Fibroblast of pulmonary artery (primary cell): ENCODE measurements around the gene TRAM2.
"Not testable (repeated sequence)": the region's sequence is repeated elsewhere in the genome, so short reads cannot be mapped to it uniquely, and the experiment has no call there.

Experiments
- DNase-seq: peaks from one replicate; pipeline ENCODE4 v3.0.0-alpha.2; 2010; ENCODE audit warnings: low read depth
- H3K4me3 ChIP-seq: replicated peaks from 2 replicates; pipeline ENCODE4 v1.5.1; 2011; ENCODE audit warnings: low read depth, mild to moderate bottlenecking, control low read depth, low read length, moderate library complexity
- TF ChIP-seq, protein P1 (sequence below): IDR thresholded peaks from 2 replicates; pipeline ENCODE4 v1.5.1; 2011; ENCODE audit warnings: mild to moderate bottlenecking, control low read depth, low read length, inconsistent platforms; ENCODE audit errors: missing control alignments

Gene TRAM2

DNA sequence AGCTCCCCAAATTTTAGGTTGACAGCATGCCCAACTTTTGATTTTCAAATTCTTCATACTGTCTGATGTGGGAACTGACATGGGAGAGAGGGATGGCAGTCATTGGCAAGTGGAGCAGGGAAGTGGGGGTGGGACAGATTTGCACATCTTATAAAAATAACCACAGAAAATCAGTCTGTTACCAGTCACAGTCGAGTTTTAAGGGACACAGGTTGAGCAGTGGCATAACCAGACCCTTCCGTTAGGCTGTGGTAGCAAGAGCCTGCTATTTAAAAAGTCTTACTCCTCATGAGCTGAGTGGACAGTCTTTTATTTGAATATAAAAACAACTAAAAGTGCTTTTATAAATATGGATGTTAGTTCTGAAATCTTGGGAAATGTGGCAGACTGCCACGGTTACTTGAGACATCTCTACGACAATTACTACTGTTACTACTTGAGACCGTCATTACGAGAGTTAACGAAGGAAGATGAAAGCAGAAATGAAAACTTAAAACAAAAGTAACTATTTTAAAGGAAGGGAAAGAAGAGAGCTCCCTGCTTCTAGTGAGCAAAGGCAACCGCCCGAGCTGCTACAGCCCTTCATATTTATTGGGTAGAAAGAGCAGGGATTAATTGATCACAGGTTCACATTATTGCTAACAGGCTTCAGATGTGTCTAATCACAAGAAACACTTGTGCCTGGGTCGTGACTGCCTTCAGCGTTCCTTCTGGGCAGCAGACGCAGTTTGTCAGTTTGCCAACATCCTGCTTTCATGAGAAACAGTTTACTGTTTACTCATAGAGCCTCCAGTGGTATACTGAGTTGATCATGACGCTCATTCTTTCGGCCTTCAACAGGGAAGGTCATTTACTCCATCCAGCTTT, 85.4 kb downstream of the TRAM2 start:
- peak; percentile 50 for DNase-seq

DNA sequence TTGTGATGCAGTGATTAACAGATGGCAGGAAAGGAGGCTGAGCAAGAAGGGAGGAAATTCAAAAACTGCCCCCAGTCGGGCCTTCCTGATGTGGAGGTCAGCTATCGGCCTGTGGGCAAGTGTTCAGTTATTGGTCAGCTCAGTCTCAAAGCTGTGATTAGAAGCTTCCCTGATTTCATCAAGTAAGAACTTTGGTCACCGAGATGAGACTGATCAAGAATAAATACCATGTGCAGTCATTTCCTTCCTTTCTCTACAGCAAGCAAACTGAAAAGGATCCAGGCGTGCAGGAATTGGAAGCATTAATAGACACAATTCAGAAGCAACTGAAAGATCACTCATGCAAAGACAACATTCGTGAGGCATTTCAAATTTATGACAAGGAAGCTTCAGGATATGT, 87.0 kb downstream of the TRAM2 start:
- no peak for DNase-seq
- H3K4me3 ChIP-seq = no peak overlapping the region
- TF ChIP-seq, protein P1, sequence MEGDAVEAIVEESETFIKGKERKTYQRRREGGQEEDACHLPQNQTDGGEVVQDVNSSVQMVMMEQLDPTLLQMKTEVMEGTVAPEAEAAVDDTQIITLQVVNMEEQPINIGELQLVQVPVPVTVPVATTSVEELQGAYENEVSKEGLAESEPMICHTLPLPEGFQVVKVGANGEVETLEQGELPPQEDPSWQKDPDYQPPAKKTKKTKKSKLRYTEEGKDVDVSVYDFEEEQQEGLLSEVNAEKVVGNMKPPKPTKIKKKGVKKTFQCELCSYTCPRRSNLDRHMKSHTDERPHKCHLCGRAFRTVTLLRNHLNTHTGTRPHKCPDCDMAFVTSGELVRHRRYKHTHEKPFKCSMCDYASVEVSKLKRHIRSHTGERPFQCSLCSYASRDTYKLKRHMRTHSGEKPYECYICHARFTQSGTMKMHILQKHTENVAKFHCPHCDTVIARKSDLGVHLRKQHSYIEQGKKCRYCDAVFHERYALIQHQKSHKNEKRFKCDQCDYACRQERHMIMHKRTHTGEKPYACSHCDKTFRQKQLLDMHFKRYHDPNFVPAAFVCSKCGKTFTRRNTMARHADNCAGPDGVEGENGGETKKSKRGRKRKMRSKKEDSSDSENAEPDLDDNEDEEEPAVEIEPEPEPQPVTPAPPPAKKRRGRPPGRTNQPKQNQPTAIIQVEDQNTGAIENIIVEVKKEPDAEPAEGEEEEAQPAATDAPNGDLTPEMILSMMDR = no peak

More for the DNA sequence above, 85.4 kb downstream of the TRAM2 start:
- TF ChIP-seq, protein P1 = no peak
- H3K4me3 ChIP-seq = no peak overlapping the region

DNA sequence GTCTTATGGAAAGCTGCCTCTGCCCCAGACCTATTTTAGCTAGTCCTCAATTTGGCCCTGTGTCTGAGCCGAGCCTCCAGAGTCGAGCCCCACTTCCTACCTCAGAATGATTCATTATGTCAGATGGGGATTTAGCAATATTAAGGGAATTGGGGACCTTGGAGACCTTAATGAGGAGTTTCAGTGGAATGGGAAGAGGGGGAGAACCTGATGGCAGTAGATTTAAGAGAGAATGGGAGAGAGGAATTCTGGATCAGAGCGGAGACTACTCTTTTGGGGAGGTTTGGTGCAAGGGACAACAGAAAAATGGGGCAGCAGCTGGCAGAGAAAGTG, 93.2 kb downstream of the TRAM2 start:
- no peak for DNase-seq
- TF ChIP-seq, protein P1 = no peak
- no peak overlapping the region for H3K4me3 ChIP-seq

DNA sequence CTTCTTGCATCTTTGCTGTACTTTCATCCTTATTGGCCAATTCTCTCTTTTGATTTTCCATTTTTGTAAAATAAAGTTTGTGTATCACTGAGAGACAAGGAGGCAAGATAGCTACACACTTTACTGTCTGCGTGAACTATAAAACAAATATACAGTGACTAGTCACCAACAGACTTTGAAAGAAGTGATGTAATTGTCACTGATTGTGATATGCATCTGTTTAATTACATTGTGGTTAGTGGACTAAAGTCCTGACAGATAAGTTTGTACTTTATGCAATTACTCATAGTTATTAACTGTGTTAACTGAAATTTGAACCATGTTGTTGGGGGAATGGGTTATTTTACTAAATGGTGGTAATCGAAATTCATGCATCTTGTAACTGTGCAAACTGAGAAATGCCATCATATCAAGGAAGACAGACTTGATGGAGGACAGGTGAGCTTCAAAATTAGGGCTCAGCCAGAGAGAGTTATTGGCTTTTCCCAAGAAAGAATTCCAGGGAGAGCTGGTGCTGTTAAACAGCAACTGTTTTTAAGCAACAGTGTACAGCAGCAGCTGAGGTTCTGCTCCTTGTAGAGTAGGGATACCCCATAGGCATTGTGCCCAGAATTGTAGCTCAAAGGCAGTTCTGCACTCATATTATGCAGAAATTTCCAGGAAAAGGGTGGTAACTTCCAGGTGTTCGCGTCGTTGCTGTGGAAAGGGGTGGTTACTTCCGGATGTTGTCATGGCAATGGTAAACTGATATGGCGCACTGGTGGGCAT, 93.8 kb downstream of the TRAM2 start:
- H3K4me3 ChIP-seq = no peak overlapping the region
- no peak for DNase-seq
- TF ChIP-seq, protein P1 = no peak

DNA sequence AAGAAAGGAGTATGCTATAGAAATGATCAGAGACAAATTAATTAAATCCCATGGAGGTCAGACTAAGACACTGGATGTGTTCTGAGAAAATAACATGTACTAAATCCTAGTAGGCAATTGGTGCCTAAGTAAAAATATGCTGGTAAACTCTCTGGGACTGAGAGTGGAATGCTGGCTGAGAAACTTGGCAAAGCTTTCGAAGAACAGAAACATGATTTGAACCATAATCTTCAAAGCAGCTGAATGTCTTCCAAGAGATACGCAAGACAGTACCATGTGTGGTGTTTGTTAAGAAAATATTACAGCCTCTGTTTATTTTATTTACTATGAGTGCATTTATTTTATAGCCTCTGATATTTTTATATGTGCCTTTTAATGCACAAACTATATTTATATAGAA, 101.6 kb downstream of the TRAM2 start:
- no peak for DNase-seq
- TF ChIP-seq, protein P1 = no peak
- no peak overlapping the region for H3K4me3 ChIP-seq

DNA sequence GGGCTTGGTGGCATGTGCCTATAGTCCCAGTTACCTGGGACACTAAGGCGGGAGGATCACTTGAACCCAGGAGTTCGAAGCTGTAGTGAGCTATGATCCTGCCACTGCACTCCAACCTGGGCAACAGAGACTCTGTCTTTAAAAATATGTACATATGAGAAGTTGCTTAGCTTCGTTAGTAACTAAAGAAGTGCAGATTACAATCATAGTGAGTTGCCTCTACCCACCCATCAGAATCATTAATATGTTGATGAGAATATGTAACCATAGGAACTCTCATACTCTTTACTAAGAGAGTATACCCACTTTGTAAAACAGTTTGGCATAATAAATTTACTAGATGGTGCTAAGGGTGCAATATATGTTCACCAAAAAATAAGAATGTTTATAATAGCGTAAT, 102.7 kb downstream of the TRAM2 start:
- TF ChIP-seq, protein P1 = no peak
- no peak overlapping the region for H3K4me3 ChIP-seq
- DNase-seq = no peak

DNA sequence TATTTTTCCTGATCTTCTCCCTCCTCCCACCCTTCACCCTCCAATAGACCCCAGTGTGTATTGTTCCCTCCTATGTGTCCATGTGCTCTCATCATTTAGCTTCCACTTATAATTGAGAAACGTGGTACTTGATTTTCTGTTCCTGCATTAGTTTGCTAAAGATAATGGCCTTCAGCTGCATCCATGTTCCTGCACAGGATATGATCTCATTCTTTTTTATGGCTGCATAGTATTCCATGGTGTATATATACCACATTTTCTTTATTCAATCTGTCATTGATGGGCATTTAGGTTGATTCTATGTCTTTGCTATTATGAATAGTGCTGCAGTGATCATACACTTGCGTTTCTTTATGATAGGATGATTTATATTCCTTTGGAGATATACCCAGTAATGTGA, 115.7 kb downstream of the TRAM2 start:
- H3K4me3 ChIP-seq, DNase-seq: not testable (repeated sequence)
